ENCODE measurements around the gene PXK.

GRCh38 chr3:58341376-58341775 is 8.7 kb downstream of the PXK start:
- TF ChIP-seq CTCF (conservative IDR thresholded peaks at IDR 0.05), result no peak
- TF ChIP-seq ZFX (IDR thresholded peaks at IDR 0.05), result no peak
